GM19035 (cell line): ENCODE data around the gene RNF123.

Experiments
- ATAC-seq: cut with Tn5 transposase; IDR thresholded peaks from one replicate; pipeline ENCODE4 v1.9.1; 2021; ENCODE audit not compliant: unreplicated experiment

RNF123 gene

GRCh38 chr3:49700453-49701128 is 11.2 kb downstream of the RNF123 start:
- no peak for ATAC-seq

DNA sequence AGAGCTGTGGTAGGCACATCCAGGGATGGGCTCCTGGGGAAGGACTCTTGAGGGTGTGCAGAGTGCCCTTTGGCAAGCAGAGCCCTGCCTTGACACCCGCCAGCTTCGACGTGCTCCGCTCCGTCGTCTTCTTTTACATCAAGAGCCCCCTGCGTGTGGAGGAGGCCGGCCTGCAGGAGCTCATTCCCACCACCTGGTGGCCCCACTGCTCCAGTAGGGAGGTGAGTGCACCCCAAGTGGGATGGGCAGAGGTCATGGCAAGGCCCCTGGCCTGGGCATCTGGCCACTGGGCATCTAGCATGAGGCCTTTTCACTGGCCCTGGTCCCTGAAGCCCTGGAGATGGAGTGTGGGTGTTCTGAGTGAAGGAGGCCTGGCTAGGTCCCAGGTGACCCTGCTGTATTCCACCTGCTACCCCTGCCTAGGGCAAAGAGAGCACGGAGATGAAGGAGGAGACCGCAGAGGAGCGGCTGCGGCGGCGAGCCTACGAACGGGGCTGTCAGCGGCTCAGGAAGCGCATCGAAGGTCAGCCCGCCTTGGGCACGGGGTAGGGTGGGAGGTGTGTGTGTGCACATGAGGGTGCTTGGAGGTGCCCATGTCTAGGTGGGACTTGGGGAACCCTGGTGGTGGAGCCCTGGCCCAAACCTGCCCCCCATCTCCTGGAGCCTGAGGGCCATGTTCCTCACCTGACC is 12.2 kb downstream of the RNF123 start:
- no peak for ATAC-seq

- no peak for ATAC-seq
These were observed 13.3 kb downstream of the RNF123 start for GRCh38 chr3:49702672-49703071.

GRCh38 chr3:49703443-49703927 is 14.1 kb downstream of the RNF123 start:
- ATAC-seq = peak; percentile 75

DNA sequence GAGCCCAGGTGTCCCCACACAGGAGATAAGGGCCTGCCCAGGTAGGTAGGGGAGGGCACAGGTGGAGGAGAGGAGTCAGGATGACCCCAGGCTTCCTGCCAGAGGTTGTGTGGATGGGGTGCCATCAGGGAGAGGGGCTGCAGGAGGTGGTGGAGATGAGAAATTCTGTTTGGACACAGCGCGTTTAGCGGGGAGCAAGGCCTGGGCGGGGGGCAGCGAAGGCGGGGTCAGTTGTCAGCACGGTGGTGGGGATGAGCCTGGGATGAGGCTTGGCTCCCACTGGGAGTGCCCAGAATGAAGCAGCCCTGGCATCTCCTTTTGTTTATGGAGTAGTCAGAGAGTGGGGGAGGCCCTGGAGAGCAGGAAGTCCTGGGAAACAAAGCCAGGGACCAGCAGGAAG is 14.6 kb downstream of the RNF123 start:
- no peak for ATAC-seq

DNA sequence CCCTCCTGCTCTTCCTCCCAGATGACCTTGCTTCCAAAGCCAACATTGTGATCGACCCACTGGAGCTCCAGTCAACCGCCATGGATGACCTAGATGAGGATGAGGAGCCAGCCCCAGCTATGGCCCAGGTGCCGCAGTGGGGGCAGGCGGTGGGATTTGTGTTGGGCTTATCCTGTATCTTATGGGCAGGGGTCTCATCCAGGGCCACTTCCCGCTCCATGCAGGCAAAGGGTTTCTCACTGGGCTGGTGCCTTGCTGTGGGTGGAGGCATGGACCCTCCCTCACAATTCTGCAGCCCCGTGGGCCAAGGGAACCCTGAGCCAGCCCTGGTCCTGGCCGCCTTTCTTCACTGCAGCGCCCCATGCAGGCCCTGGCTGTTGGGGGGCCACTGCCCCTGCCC is 15.3 kb downstream of the RNF123 start:
- no peak for ATAC-seq

DNA sequence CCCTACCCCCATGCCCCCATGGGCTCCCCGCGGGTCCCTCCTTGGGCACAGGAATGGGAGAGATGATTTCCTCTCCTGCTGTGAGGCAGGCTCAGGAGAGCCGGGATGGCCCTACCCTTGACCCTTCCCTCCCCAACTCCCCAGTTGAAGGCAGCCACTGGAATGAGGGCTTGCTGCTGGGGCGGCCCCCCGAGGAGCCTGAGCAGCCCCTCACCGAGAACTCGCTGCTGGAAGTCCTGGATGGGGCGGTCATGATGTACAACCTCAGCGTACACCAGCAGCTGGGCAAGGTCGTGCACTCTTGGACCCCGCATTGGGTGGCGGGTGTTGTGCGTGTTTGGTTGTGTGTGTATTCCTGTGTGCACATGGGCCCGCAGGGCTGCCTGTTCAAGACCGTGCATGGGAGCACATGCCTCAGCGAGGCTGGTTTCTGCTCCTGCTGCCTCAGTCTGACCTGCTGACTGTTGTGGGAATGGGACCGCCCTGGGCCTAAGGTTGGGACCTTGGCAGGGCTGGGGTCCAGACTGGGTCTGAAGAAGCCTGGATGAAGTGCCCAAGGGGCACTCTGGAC is 16.1 kb downstream of the RNF123 start:
- no peak for ATAC-seq

DNA sequence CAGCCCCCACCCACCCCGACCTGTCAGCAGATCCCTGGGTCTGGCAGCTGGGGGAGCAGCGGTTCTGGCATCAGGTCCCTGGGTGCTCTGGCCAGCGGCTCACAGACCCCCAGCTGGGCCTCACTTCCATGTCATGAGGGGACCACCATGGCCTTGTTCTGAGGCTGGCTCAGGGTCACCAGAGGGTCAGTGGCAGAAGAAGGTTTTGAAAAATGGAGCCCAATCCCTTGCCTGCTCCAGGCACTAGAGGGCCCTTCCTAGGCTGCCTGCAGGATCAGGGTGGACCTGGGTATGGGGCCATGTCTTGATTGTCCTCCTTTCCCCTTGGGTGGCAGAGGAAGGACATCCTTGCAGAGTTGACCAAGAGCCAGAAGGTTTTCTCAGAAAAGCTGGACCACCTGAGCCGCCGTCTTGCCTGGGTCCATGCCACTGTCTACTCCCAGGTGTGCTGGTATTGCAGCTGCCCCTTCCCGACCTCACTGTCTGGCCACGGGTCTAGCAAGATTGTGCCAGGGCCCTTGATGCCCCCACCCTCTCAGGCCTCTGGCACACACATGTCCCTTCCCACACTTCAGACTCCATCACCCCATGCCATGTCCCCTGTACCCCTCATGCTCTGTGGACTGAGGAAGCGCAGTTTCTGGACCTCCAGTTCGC is 17.2 kb downstream of the RNF123 start:
- ATAC-seq = no peak

- ATAC-seq = no peak
These were observed 17.7 kb downstream of the RNF123 start for GRCh38 chr3:49707113-49707480.

- no peak for ATAC-seq
These were observed 20.5 kb downstream of the RNF123 start for GRCh38 chr3:49709852-49710251.

GRCh38 chr3:49711489-49711888 is 22.1 kb downstream of the RNF123 start:
- ATAC-seq = no peak

GRCh38 chr3:49712166-49712565 is 22.8 kb downstream of the RNF123 start:
- ATAC-seq = no peak

DNA sequence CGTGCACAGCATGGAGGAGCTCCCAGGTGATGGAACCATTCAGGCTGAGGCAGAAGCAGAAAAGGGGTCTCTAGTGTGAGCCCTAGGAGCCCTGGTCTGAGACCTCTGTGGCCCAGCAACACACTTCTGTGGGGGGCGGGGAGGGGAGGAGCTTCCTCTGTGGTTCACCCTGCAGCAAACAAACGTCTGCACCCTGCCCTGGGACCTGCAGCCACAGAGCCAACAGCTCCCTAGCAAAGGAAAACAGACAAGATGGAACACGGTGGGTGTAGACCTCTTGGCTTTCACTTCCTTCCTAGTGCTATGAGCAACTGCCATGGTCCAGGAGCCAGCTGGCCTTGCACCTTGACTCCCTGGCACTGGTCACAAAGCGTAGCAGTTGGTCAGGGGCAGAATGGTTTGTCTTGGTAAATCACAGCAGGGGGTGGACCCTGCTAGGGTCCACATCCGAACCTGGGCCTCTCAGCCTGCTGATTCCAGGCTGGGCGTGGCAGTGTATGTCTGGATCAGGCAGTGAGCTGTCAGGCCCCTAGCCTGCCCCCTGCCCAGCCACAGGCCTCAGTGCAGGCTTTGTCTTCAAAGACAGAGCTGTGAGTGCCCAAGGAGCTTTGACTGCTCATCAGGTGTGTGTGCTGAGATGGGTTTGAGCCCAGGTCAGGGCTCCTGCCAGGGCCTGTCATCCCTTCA is 23.4 kb downstream of the RNF123 start:
- ATAC-seq = no peak

DNA sequence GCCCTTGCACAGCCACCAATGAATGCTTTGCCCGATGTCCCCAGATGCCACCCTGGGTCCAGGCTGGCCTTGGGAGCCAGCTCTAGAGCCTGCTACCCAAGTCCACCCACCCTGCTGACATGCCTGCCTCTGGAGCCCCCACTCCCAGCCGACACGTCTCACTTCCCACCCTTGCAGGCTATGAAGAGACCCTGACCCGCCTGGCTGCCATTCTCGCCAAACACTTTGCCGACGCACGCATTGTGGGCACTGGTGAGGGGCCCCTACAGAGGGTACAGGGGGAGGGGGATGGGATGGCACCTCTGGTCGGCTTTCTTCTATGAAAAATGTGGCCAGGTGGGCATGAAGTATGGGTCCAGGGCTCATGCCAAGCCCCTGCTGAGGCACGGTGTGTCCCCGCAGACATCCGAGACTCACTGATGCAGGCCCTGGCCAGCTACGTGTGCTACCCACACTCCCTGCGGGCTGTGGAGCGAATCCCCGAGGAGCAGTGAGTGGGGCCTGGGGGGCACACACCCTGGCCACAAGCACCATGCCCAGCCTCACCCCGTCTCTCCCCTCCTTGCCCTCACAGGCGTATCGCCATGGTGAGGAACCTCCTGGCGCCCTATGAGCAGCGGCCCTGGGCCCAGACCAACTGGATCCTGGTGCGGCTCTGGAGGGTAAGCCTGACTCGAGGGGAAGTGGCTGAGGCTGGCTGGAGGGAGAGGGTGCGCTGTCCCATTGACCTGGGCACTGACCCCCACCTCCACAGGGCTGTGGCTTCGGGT is 24.2 kb downstream of the RNF123 start:
- no peak for ATAC-seq

- ATAC-seq = no peak
These were observed 25.6 kb downstream of the RNF123 start for GRCh38 chr3:49714728-49715550.

- ATAC-seq = no peak
These were observed 26.3 kb downstream of the RNF123 start for GRCh38 chr3:49715611-49716121.

DNA sequence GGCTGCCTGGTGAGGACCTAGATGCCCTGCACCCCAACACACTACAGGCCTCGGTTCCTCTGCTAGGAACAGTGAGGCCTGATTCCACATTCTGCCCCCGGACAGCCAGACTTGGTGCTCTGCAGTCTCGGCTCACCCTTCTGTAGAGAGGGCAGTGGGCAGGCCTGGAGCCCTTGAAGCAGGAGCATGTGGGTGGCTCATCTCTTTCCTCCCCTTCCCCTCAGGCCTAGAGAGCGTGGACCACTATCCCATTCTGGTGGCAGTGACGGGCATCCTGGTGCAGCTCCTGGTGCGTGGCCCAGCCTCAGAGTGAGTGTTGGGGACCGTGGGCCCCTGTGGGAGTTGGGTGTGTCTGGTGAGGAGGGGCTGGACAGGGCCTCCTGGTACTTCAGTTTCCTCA is 26.8 kb downstream of the RNF123 start:
- ATAC-seq = no peak

DNA sequence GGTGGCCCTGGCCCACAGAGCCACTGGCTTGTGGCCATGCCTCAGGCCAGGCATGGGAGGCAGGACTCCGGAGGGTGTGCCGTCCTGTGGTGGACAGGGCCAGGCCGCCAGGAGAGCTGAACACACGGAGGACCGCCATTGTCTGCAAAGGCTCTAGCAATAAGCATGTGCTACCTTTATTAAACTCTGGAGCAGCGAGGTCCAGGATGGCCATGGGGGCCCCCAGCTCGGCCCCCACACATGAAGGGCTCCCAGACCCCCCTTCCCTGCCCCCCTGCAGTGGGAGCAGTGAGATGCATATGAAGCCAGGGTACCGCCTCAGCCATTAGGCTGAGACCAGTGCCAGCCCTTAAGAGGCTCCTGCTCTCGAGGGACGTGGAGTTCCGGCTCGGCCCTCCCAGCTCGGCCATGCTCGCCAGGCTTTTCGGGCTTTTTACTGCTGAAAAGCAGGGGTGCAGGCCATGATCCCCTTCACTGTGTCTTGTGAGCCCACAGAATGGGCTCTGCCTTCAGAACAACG is 27.4 kb downstream of the RNF123 start:
- ATAC-seq = no peak
